HEK293T (cell line): Measurements from ENCODE around the gene TMEM115.

Source experiments
- CTCF ChIA-PET: fragments of 350-600 bp; formaldehyde crosslinking; extraction: SDS; loops from one replicate; lab custom pipeline; 2021; ENCODE audit warnings: antibody characterized with exemption, inconsistent platforms; lab: Yijun Ruan, JAX
- POLR2A ChIA-PET: fragments of 350-600 bp; formaldehyde crosslinking; extraction: SDS; loops from one replicate; lab custom pipeline; 2020; ENCODE audit warnings: antibody characterized with exemption, inconsistent platforms; lab: Yijun Ruan, JAX
- DNase-seq: peaks from one replicate; pipeline ENCODE4 v3.0.0; 2012; ENCODE audit warnings: mixed read lengths; ENCODE audit errors: extremely low spot score
- ARNT ChIP-seq: fragments of 450-650 bp; IDR thresholded peaks from 2 replicates; pipeline ENCODE4 v1.6.1; 2017; ENCODE audit warnings: mild to moderate bottlenecking
- BHLHE40 ChIP-seq: fragments of 450-650 bp; IDR thresholded peaks from 2 replicates; pipeline ENCODE4 v1.6.1; 2016; ENCODE audit warnings: mild to moderate bottlenecking, moderate library complexity, borderline replicate concordance
- CTBP1 ChIP-seq: fragments of 450-650 bp; IDR thresholded peaks from 2 replicates; pipeline ENCODE4 v1.6.1; 2016; ENCODE audit warnings: borderline replicate concordance
- ELF4 ChIP-seq: fragments of 450-650 bp; IDR thresholded peaks from 2 replicates; pipeline ENCODE4 v1.6.1; 2017; ENCODE audit warnings: antibody characterized with exemption
- FOXA1 ChIP-seq: fragments of 450-650 bp; IDR thresholded peaks from 2 replicates; pipeline ENCODE4 v1.6.1; 2016; ENCODE audit warnings: mild to moderate bottlenecking
- FOXK2 ChIP-seq: fragments of 450-650 bp; IDR thresholded peaks from 2 replicates; pipeline ENCODE4 v1.6.1; 2016; ENCODE audit warnings: mild to moderate bottlenecking
- FOXM1 ChIP-seq: fragments of 450-650 bp; IDR thresholded peaks from 2 replicates; pipeline ENCODE4 v1.6.1; 2017; ENCODE audit warnings: mild to moderate bottlenecking, borderline replicate concordance
- HDGF ChIP-seq: fragments of 450-650 bp; IDR thresholded peaks from 2 replicates; pipeline ENCODE4 v1.6.1; 2017; ENCODE audit warnings: antibody characterized with exemption, borderline replicate concordance
- L3MBTL2 ChIP-seq: fragments of 450-650 bp; conservative IDR thresholded peaks from 2 replicates; pipeline ENCODE4 v1.6.1; 2016; ENCODE audit warnings: mild to moderate bottlenecking
- LEF1 ChIP-seq: fragments of 450-650 bp; IDR thresholded peaks from 2 replicates; pipeline ENCODE4 v1.6.1; 2017; ENCODE audit warnings: mild to moderate bottlenecking, borderline replicate concordance
- NFRKB ChIP-seq: fragments of 450-650 bp; IDR thresholded peaks from 2 replicates; pipeline ENCODE4 v1.6.1; 2016; ENCODE audit warnings: mild to moderate bottlenecking, moderate library complexity
- SP1 ChIP-seq: fragments of 450-650 bp; IDR thresholded peaks from 2 replicates; pipeline ENCODE4 v1.6.1; 2017
- SUZ12 ChIP-seq: fragments of 450-650 bp; IDR thresholded peaks from 2 replicates; pipeline ENCODE4 v1.6.1; 2016; ENCODE audit warnings: mild to moderate bottlenecking
- TARDBP ChIP-seq: fragments of 450-650 bp; IDR thresholded peaks from 2 replicates; pipeline ENCODE4 v1.6.1; 2016
- ZNF384 ChIP-seq: fragments of 450-650 bp; IDR thresholded peaks from 2 replicates; pipeline ENCODE4 v1.6.1; 2016
- TF ChIP-seq, protein P1 (sequence below): fragments of 450-650 bp; IDR thresholded peaks from 2 replicates; pipeline ENCODE4 v1.6.1; 2016

TMEM115 gene

DNA sequence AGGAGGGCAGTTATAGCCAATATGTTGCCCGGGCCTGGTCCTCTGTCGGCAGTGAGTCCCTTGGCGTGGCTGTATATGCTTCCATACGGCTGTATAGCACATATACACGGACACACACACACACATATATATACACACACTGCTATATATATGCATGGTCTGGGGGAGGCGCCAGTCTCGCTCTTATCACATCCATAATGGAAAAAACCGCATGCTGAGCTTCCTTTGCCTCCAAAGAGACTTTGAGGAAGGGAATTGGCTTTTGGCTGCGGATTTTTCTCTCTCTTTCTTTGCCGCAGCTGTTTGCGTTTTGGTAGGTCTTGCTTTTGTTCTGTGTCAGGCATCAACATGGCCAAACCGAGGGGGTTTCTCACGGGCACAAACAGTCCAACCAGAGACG lies 11.3 kb upstream of the TMEM115 start:
- ChIA-PET POLR2A (interaction anchor here (1.1 to 1.2 kb wide), 2 partner anchors 17 to 33 kb away, joined by 3 to 5 read pairs; no protein-coding TSS in a partner anchor), CTCF (interaction anchor here (0.6 to 2.1 kb wide), 10 partner anchors 9 to 1111 kb away, joined by 3 to 8 read pairs (median 4); no protein-coding TSS in a partner anchor)
- TF ChIP-seq ZNF384 (no peak), L3MBTL2 (peak; percentile 62)
- DNase-seq, result peak; percentile 53

GRCh38 chr3:50369012-50369670 lies 9.8 kb upstream of the TMEM115 start:
- DNase-seq, result no peak
- ChIA-PET CTCF (no interaction called here), POLR2A (interaction anchor here (0.9 kb wide), 1 partner anchor 32 kb away, joined by 6 read pairs; no protein-coding TSS in a partner anchor)
- no peak for TF ChIP-seq HDGF
- no peak for TF ChIP-seq ELF4
- TF ChIP-seq ZNF384, result no peak
- TF ChIP-seq FOXA1, result no peak
- no peak for TF ChIP-seq L3MBTL2
- no peak for TF ChIP-seq BHLHE40
- no peak for TF ChIP-seq ARNT
- TF ChIP-seq SUZ12, result no peak
- TF ChIP-seq FOXM1, result no peak

DNA sequence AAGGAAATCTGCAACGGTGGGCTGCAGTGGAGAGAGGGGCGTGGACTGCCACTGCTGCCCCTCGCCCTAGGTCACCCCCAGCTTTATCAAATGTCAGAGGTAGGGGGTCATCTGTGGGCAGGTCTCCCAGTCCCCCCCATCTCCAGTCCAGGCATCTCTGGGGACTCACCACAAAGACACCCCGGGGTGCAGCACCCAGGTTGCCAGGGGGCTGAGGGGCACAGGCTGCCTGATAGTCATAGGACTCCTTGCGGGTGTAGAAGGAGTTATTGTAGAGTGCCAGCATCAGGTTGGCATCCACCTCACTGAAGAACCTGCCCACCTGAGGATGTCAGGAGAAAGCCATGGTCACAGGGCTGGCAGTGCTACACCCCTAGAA lies 6.5 kb upstream of the TMEM115 start:
- CTCF ChIA-PET, result no interaction called here
- POLR2A ChIA-PET, result interaction anchor here (1.2 to 1.8 kb wide), 3 partner anchors 12 to 203 kb away, joined by 3 to 5 read pairs (median 4); partner anchors contain the start of gene HEMK1
- DNase-seq, result no peak
- TF ChIP-seq NFRKB (no peak), LEF1 (no peak), SP1 (no peak), SUZ12 (no peak), FOXM1 (no peak), L3MBTL2 (no peak), HDGF (no peak), CTBP1 (no peak), BHLHE40 (no peak), ZNF384 (no peak), ELF4 (no peak), TARDBP (no peak)
- TF ChIP-seq, protein P1, sequence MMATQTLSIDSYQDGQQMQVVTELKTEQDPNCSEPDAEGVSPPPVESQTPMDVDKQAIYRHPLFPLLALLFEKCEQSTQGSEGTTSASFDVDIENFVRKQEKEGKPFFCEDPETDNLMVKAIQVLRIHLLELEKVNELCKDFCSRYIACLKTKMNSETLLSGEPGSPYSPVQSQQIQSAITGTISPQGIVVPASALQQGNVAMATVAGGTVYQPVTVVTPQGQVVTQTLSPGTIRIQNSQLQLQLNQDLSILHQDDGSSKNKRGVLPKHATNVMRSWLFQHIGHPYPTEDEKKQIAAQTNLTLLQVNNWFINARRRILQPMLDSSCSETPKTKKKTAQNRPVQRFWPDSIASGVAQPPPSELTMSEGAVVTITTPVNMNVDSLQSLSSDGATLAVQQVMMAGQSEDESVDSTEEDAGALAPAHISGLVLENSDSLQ, result no peak

- ChIA-PET POLR2A (interaction anchor here (1.2 to 1.8 kb wide), 4 partner anchors 12 to 204 kb away, joined by 3 to 6 read pairs (median 4); partner anchors contain the start of gene HEMK1), CTCF (no interaction called here)
- TF ChIP-seq ZNF384, result no peak
- TF ChIP-seq ARNT, result no peak
- DNase-seq, result peak; percentile 91
Measured at GRCh38 chr3:50365080-50365841, 5.9 kb upstream of the TMEM115 start.

GRCh38 chr3:50364573-50365079 lies 5.3 kb upstream of the TMEM115 start:
- CTCF ChIA-PET, result no interaction called here
- POLR2A ChIA-PET, result interaction anchor here (1.2 to 1.6 kb wide), 4 partner anchors 11 to 28 kb away, joined by 3 to 6 read pairs (median 4); no protein-coding TSS in a partner anchor
- TF ChIP-seq LEF1 (no peak), SUZ12 (no peak), ZNF384 (no peak), SP1 (no peak), ARNT (no peak), FOXM1 (no peak), FOXA1 (no peak), BHLHE40 (no peak), CTBP1 (no peak), TARDBP (no peak), L3MBTL2 (no peak), NFRKB (no peak), HDGF (no peak), FOXK2 (no peak), ELF4 (no peak)
- TF ChIP-seq, protein P1, result no peak
- no peak for DNase-seq

DNA sequence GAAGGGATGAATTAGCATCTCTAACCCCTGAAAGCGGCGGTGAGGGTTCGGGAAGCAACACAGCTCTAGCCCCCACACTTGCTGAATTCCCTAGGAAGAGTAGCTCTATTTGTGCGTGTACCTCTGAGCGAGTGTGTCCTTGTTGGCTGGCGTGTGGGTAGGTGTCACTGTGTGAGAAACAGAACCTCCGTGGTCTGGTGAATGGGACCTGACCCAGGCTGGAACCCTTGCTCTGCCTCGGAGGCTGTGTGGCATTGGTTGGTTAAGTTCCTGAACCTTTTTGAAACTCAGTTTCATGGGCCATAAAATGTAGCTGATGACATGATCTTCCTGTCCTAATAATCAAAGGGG lies 414 bp upstream of the TMEM115 start:
- TF ChIP-seq NFRKB (no peak), FOXK2 (no peak), FOXM1 (no peak), ZNF384 (no peak), LEF1 (no peak), CTBP1 (no peak), SUZ12 (no peak), BHLHE40 (no peak), HDGF (no peak), L3MBTL2 (no peak), SP1 (no peak), FOXA1 (no peak), ARNT (no peak), ELF4 (no peak), TARDBP (no peak)
- TF ChIP-seq, protein P1, result no peak
- POLR2A ChIA-PET, result interaction anchor here (1.6 kb wide), 1 partner anchor 9 kb away, joined by 11 read pairs; the partner anchor contains the start of genes CYB561D2 and NPRL2
- DNase-seq, result no peak
- CTCF ChIA-PET, result interaction anchor here (0.9 kb wide), 1 partner anchor 209 kb away, joined by 4 read pairs; no protein-coding TSS in a partner anchor
